Panc1 (cell line): ENCODE data around the gene PKP4. TPM values are rescaled to one million over a fixed set of nuclear protein-coding genes. Genes with fewer than 3 reads are reported as not detected.

Experiments
- ATAC-seq: fragments of 200-7000 bp; cut with Tn5 transposase; 2 replicates; pipeline ENCODE4 v1.9.1; 2020; ENCODE audit warnings: mild to moderate bottlenecking, moderate library complexity
- BruUV-seq: library from RNA; stranded (reverse); fragments of 400-500 nt; replicated peaks from 2 replicates; lab custom pipeline; 2021; lab: Mats Ljungman, UMichigan
- CTCF ChIA-PET: fragments of 300-600 bp; sonication (Branson Sonifier 250); formaldehyde crosslinking; loops from one replicate; lab custom pipeline; 2022; ENCODE audit warnings: antibody characterized with exemption; lab: Charles Lee
- POLR2A ChIA-PET: fragments of 300-600 bp; sonication (Branson Sonifier 250); formaldehyde crosslinking; loops from one replicate; lab custom pipeline; 2022; ENCODE audit warnings: antibody characterized with exemption; lab: Charles Lee
- DNase-seq: peaks from one replicate; pipeline ENCODE4 v3.0.0-alpha.2; 2010; ENCODE audit warnings: low read depth, low spot score
- H3K27ac ChIP-seq: 2 replicates; pipeline ENCODE4 v1.5.1; 2011; ENCODE audit warnings: mild to moderate bottlenecking, low read length, inconsistent platforms
- H3K27me3 ChIP-seq: fragments of 200-500 bp; sonication (Bioruptor generic); 2 replicates; pipeline ENCODE4 v1.6.0; 2014; ENCODE audit warnings: low read length, inconsistent platforms; ENCODE audit not compliant: control insufficient read depth, insufficient read depth
- H3K36me3 ChIP-seq: fragments of 200-500 bp; sonication (Bioruptor generic); 2 replicates; pipeline ENCODE4 v1.5.1; 2014; ENCODE audit warnings: inconsistent platforms, mild to moderate bottlenecking, low read length, moderate library complexity; ENCODE audit not compliant: control insufficient read depth, insufficient read depth
- H3K4me1 ChIP-seq: 2 replicates; pipeline ENCODE4 v1.5.1; 2011; ENCODE audit warnings: inconsistent platforms, mild to moderate bottlenecking, low read length, moderate library complexity; ENCODE audit not compliant: control insufficient read depth, insufficient read depth
- H3K4me3 ChIP-seq, 2 experiments: 2 replicates each; pipeline ENCODE4 v1.5.1; 2011 to 2012; ENCODE audit warnings: low read depth in 2 of 2, low read length in 2 of 2, mild to moderate bottlenecking in 2 of 2, inconsistent platforms in 1 of 2, moderate library complexity in 1 of 2
- H3K9me3 ChIP-seq: fragments of 200-500 bp; sonication (Bioruptor generic); 2 replicates; pipeline ENCODE4 v1.5.1; 2014; ENCODE audit warnings: low read depth, mild to moderate bottlenecking, inconsistent platforms, low read length, moderate library complexity; ENCODE audit not compliant: control insufficient read depth, insufficient read depth
- CTCF ChIP-seq: fragments of 450-650 bp; IDR thresholded peaks from 2 replicates; pipeline ENCODE4 v1.5.1; 2017; ENCODE audit warnings: mild to moderate bottlenecking
- POLR2AphosphoS5 ChIP-seq: IDR thresholded peaks from 2 replicates; pipeline ENCODE4 v1.6.1; 2012; ENCODE audit warnings: mild to moderate bottlenecking, low read depth, low read length, moderate library complexity
- REST ChIP-seq, 2 experiments: IDR thresholded peaks; 2 replicates each; pipeline ENCODE4 v1.6.1; 2011 to 2012; ENCODE audit warnings: low read depth in 2 of 2, control low read depth in 1 of 2, low read length in 1 of 2, mild to moderate bottlenecking in 1 of 2, moderate library complexity in 1 of 2; ENCODE audit not compliant: insufficient read depth in 1 of 2
- SIN3A ChIP-seq: IDR thresholded peaks from 2 replicates; pipeline ENCODE4 v1.6.1; 2012; ENCODE audit warnings: low read depth, mild to moderate bottlenecking, low read length, moderate library complexity, borderline replicate concordance; ENCODE audit not compliant: insufficient read depth
- TCF7L2 ChIP-seq: IDR thresholded peaks from 2 replicates; pipeline ENCODE4 v1.6.1; 2011; ENCODE audit warnings: mild to moderate bottlenecking, low read depth, low read length, inconsistent platforms
- in situ Hi-C: cut with HindIII; loops from 2 replicates; pipeline ENCODE4 v1.10.0; 2016; ENCODE audit warnings: low sequenced_read_pairs, low pct_unique_long_range_greater_than_20kb
- intact Hi-C: fragments of 100-400 bp; cut with micrococcal nuclease; formaldehyde crosslinking; loops from one replicate; pipeline ENCODE4 v1.10.0; 2022; ENCODE audit not compliant: unreplicated experiment
- total RNA-seq: library from RNA; stranded (reverse); gene quantifications from one replicate; pipeline ENCODE4 v1.2.1, GENCODE V29; 2021; ENCODE audit not compliant: unreplicated experiment

Gene PKP4
- total RNA-seq, 1 experiment from 2014 or later = 81.7 TPM

GRCh38 chr2:158567208-158567607 lies 110.5 kb downstream of the PKP4 start:
- intact Hi-C loops (no loop called here), in situ Hi-C loops (no loop called here)
- Histone ChIP-seq H3K4me3 (no peak overlapping the region), H3K36me3 (no peaks in the 10 kb centered on the region), H3K4me1 (no peaks in the 10 kb centered on the region), H3K27ac (no peak overlapping the region), H3K9me3 (no peaks in the 10 kb centered on the region), H3K27me3 (no peaks in the 10 kb centered on the region)
- ChIA-PET CTCF (no interaction called here), POLR2A (no interaction called here)
- TF ChIP-seq POLR2AphosphoS5 = no peak
- TF ChIP-seq SIN3A = no peak
- no peak for TF ChIP-seq CTCF
- no peak for TF ChIP-seq REST (IDR thresholded peaks at IDR 0.05; ENCODE audit: insufficient read depth in 1 of 2, low read depth in 2 of 2, low read length in 1 of 2)
- no peak for TF ChIP-seq TCF7L2
- DNase-seq (no peak), ATAC-seq (no peak)
- BruUV-seq = no TSS peak

DNA sequence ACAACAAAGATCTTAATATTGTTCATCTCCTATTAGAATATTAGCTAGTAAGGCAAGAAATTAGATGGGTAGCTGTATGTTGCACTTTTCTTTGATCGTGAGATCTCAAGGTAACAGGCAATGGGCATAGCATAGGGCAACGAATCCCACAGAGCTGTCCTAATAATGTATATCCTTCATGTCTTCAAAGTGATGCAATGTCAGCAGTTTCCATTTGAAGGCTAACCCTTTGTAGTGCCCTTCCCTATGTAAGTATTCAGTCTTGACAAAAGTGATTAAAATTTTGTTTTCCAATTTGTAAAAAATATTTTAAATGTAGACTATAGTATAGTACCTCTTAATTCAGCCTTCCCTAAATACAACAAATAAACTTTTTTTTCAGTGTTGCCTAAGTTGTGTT lies 112.5 kb downstream of the PKP4 start:
- POLR2A ChIA-PET = no interaction called here

More for the DNA sequence above, 112.5 kb downstream of the PKP4 start:
- no peaks in the 10 kb centered on the region for H3K27me3 ChIP-seq
- intact Hi-C loops = no loop called here
- H3K9me3 ChIP-seq = no peaks in the 10 kb centered on the region
- H3K27ac ChIP-seq = no peak overlapping the region
- H3K4me1 ChIP-seq = no peaks in the 10 kb centered on the region
- no peak for TF ChIP-seq TCF7L2
- no peak for TF ChIP-seq POLR2AphosphoS5
- no peak for TF ChIP-seq REST (IDR thresholded peaks at IDR 0.05; ENCODE audit: insufficient read depth in 1 of 2, low read depth in 2 of 2, low read length in 1 of 2)
- TF ChIP-seq CTCF = no peak
- no peak for TF ChIP-seq SIN3A
- BruUV-seq = no TSS peak
- H3K36me3 ChIP-seq = no peaks in the 10 kb centered on the region
- CTCF ChIA-PET = no interaction called here
- no peak overlapping the region for H3K4me3 ChIP-seq
- DNase-seq (no peak), ATAC-seq (no peak)
- in situ Hi-C loops = no loop called here
